Hepatocyte (in vitro differentiated cells): Measurements from ENCODE around the gene NUDT13.

Experiments used
- EZH2 ChIP-seq: fragments of 200-600 bp; sonication (generic); IDR thresholded peaks from 2 replicates; pipeline ENCODE4 v1.6.1; 2016; ENCODE audit warnings: antibody characterized with exemption, mild to moderate bottlenecking, borderline replicate concordance
- EZH2phosphoT487 ChIP-seq: fragments of 200-600 bp; sonication (generic); IDR thresholded peaks from one replicate; pipeline ENCODE4 v1.6.1; 2018; ENCODE audit warnings: antibody characterized with exemption, mild to moderate bottlenecking, low read depth, moderate library complexity; ENCODE audit not compliant: unreplicated experiment, severe bottlenecking
- TF ChIP-seq, protein P1 (sequence below): fragments of 200-600 bp; sonication (generic); IDR thresholded peaks from 2 replicates; pipeline ENCODE4 v1.5.1; 2016; ENCODE audit warnings: antibody characterized with exemption, mild to moderate bottlenecking; ENCODE audit not compliant: poor library complexity

- TF ChIP-seq, protein P1, sequence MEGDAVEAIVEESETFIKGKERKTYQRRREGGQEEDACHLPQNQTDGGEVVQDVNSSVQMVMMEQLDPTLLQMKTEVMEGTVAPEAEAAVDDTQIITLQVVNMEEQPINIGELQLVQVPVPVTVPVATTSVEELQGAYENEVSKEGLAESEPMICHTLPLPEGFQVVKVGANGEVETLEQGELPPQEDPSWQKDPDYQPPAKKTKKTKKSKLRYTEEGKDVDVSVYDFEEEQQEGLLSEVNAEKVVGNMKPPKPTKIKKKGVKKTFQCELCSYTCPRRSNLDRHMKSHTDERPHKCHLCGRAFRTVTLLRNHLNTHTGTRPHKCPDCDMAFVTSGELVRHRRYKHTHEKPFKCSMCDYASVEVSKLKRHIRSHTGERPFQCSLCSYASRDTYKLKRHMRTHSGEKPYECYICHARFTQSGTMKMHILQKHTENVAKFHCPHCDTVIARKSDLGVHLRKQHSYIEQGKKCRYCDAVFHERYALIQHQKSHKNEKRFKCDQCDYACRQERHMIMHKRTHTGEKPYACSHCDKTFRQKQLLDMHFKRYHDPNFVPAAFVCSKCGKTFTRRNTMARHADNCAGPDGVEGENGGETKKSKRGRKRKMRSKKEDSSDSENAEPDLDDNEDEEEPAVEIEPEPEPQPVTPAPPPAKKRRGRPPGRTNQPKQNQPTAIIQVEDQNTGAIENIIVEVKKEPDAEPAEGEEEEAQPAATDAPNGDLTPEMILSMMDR: no peak
- TF ChIP-seq EZH2 (no peak), EZH2phosphoT487 (no peak)
Observed at GRCh38 chr10:73119457-73119856, 9.2 kb downstream of the NUDT13 start.
